PC-3 (cell line): ENCODE data around the gene GPA33. TPM values are rescaled to one million over a fixed set of nuclear protein-coding genes. Genes with fewer than 3 reads are reported as not detected.

Experiments
- ATAC-seq: fragments of 200-7000 bp; cut with Tn5 transposase; 2 replicates; pipeline ENCODE4 v1.9.1; 2020; ENCODE audit warnings: mild to moderate bottlenecking, moderate library complexity
- BruUV-seq: library from RNA; stranded (reverse); fragments of 400-500 nt; replicated peaks from 2 replicates; lab custom pipeline; 2021; lab: Mats Ljungman, UMichigan
- CTCF ChIA-PET: fragments of 300-600 bp; sonication (Branson Sonifier 250); formaldehyde crosslinking; loops from one replicate; lab custom pipeline; 2022; ENCODE audit warnings: antibody characterized with exemption; lab: Charles Lee
- POLR2A ChIA-PET: fragments of 300-600 bp; sonication (Branson Sonifier 250); formaldehyde crosslinking; loops from one replicate; lab custom pipeline; 2022; ENCODE audit warnings: antibody characterized with exemption; ENCODE audit not compliant: unreplicated experiment; lab: Charles Lee
- DNase-seq: peaks from one replicate; pipeline ENCODE4 v3.0.0-alpha.2; 2015
- H2AFZ ChIP-seq: fragments of 300-600 bp; sonication (generic); 2 replicates; pipeline ENCODE4 v1.6.0; 2016; ENCODE audit warnings: antibody characterized with exemption, low read length
- H3F3A ChIP-seq: fragments of 300-600 bp; sonication (generic); one replicate; pipeline ENCODE4 v1.6.0; 2017; ENCODE audit warnings: antibody characterized with exemption, low read length, control low read depth, mild to moderate bottlenecking; ENCODE audit not compliant: unreplicated experiment
- H3K27ac ChIP-seq: fragments of 300-600 bp; sonication (generic); 2 replicates; pipeline ENCODE4 v1.5.1; 2016; ENCODE audit warnings: mild to moderate bottlenecking, low read length
- H3K27me3 ChIP-seq: fragments of 300-600 bp; sonication (generic); 2 replicates; pipeline ENCODE4 v1.6.1; 2016; ENCODE audit warnings: low read length, mixed read lengths
- H3K36me3 ChIP-seq: fragments of 300-600 bp; sonication (generic); 2 replicates; pipeline ENCODE4 v1.6.1; 2016; ENCODE audit warnings: low read depth, mixed run types, low read length, mixed read lengths
- H3K4me1 ChIP-seq: fragments of 300-600 bp; sonication (generic); 2 replicates; pipeline ENCODE4 v1.5.1; 2016; ENCODE audit warnings: low read length; ENCODE audit not compliant: insufficient read depth
- H3K4me2 ChIP-seq: fragments of 300-600 bp; sonication (generic); 2 replicates; pipeline ENCODE4 v1.6.0; 2016; ENCODE audit warnings: low read length
- H3K4me3 ChIP-seq: fragments of 300-600 bp; sonication (generic); 2 replicates; pipeline ENCODE4 v1.5.1; 2016; ENCODE audit warnings: mild to moderate bottlenecking, low read length, mixed read lengths
- H3K79me2 ChIP-seq: fragments of 300-600 bp; sonication (generic); 2 replicates; pipeline ENCODE4 v1.6.1; 2017; ENCODE audit warnings: low read length, mixed read lengths
- H3K9ac ChIP-seq: fragments of 300-600 bp; sonication (generic); 2 replicates; pipeline ENCODE4 v1.6.0; 2016; ENCODE audit warnings: mild to moderate bottlenecking, low read length
- H3K9me2 ChIP-seq: fragments of 300-600 bp; sonication (generic); replicated peaks from 2 replicates; pipeline ENCODE4 v1.6.1; 2016; ENCODE audit warnings: mixed run types, low read length, mixed read lengths
- H3K9me3 ChIP-seq: fragments of 300-600 bp; sonication (generic); 2 replicates; pipeline ENCODE4 v1.6.1; 2016; ENCODE audit warnings: low read length, mixed read lengths
- H4K20me1 ChIP-seq: fragments of 300-600 bp; sonication (generic); 2 replicates; pipeline ENCODE4 v1.6.1; 2016; ENCODE audit warnings: low read length, mixed read lengths
- EZH2 ChIP-seq: fragments of 300-600 bp; sonication (generic); IDR thresholded peaks from one replicate; pipeline ENCODE4 v1.6.1; 2017; ENCODE audit warnings: antibody characterized with exemption, mild to moderate bottlenecking, low read length; ENCODE audit not compliant: unreplicated experiment
- EZH2phosphoT487 ChIP-seq: fragments of 300-600 bp; sonication (generic); IDR thresholded peaks from 2 replicates; pipeline ENCODE4 v1.6.1; 2018; ENCODE audit warnings: mild to moderate bottlenecking, antibody characterized with exemption, low read length, borderline replicate concordance
- intact Hi-C: fragments of 100-400 bp; cut with micrococcal nuclease; formaldehyde crosslinking; loops from 2 replicates; pipeline ENCODE4 v1.9.0; 2023
- total RNA-seq: library from RNA; depleted of rRNA; stranded (reverse); fragments of >200 nt; gene quantifications from 2 replicates; pipeline ENCODE4 v1.2.3, GENCODE V29; 2014
- TF ChIP-seq, protein P1 (sequence below): fragments of 300-600 bp; sonication (generic); conservative IDR thresholded peaks from 2 replicates; pipeline ENCODE4 v1.5.1; 2017; ENCODE audit warnings: antibody characterized with exemption, low read depth, mild to moderate bottlenecking, low read length

The GPA33 gene
- total RNA-seq, 1 experiment from 2014 or later, result 0.04 TPM

GRCh38 chr1:167064621-167065020 is 25.6 kb downstream of the GPA33 start:
- intact Hi-C loops, result loop anchor here (5.0 kb wide), 3 partner anchors 43 to 468 kb away; no protein-coding TSS in a partner anchor
- no peak overlapping the region for H3K4me3 ChIP-seq
- H3F3A ChIP-seq, result no peaks in the 10 kb centered on the region
- no peaks in the 10 kb centered on the region for H3K9me3 ChIP-seq
- ChIA-PET CTCF (interaction anchor here (0.6 to 0.7 kb wide), 2 partner anchors 188 to 352 kb away, joined by 3 to 4 read pairs; partner anchors contain the start of gene TADA1), POLR2A (no interaction called here)
- TF ChIP-seq, protein P1, sequence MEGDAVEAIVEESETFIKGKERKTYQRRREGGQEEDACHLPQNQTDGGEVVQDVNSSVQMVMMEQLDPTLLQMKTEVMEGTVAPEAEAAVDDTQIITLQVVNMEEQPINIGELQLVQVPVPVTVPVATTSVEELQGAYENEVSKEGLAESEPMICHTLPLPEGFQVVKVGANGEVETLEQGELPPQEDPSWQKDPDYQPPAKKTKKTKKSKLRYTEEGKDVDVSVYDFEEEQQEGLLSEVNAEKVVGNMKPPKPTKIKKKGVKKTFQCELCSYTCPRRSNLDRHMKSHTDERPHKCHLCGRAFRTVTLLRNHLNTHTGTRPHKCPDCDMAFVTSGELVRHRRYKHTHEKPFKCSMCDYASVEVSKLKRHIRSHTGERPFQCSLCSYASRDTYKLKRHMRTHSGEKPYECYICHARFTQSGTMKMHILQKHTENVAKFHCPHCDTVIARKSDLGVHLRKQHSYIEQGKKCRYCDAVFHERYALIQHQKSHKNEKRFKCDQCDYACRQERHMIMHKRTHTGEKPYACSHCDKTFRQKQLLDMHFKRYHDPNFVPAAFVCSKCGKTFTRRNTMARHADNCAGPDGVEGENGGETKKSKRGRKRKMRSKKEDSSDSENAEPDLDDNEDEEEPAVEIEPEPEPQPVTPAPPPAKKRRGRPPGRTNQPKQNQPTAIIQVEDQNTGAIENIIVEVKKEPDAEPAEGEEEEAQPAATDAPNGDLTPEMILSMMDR, result no peak
- TF ChIP-seq EZH2phosphoT487 (no peak), EZH2 (no peak)
- no peaks in the 10 kb centered on the region for H4K20me1 ChIP-seq
- no peak overlapping the region for H3K27ac ChIP-seq
- no peak for ATAC-seq
- no peak overlapping the region for H2AFZ ChIP-seq
- no peaks in the 10 kb centered on the region for H3K79me2 ChIP-seq
- no peaks in the 10 kb centered on the region for H3K9me2 ChIP-seq
- H3K4me2 ChIP-seq, result no peak overlapping the region
- no peaks in the 10 kb centered on the region for H3K27me3 ChIP-seq
- H3K9ac ChIP-seq, result no peak overlapping the region
- no peak for DNase-seq
- no peaks in the 10 kb centered on the region for H3K36me3 ChIP-seq
- no TSS peak for BruUV-seq
- H3K4me1 ChIP-seq, result 0 out of 2 replicates have a peak, but pooled peaks cover 2% of the 10 kb centered on the region

GRCh38 chr1:167061073-167061464 is 29.1 kb downstream of the GPA33 start:
- Histone ChIP-seq H3K4me2 (no peak overlapping the region), H3K27ac (no peak overlapping the region), H3K9ac (no peak overlapping the region), H2AFZ (no peak overlapping the region), H4K20me1 (no peaks in the 10 kb centered on the region), H3K4me3 (no peak overlapping the region), H3F3A (no peaks in the 10 kb centered on the region), H3K27me3 (no peaks in the 10 kb centered on the region), H3K9me2 (no peaks in the 10 kb centered on the region), H3K36me3 (no peaks in the 10 kb centered on the region), H3K9me3 (no peaks in the 10 kb centered on the region), H3K4me1 (peaks cover 14% of the 10 kb centered on the region), H3K79me2 (no peaks in the 10 kb centered on the region)
- CTCF ChIA-PET, result interaction anchor here (0.9 to 1.5 kb wide), 2 partner anchors 151 to 159 kb away, joined by 8 to 15 read pairs; partner anchors contain the start of gene POU2F1
- intact Hi-C loops, result no loop called here
- DNase-seq (no peak), ATAC-seq (no peak)
- TF ChIP-seq, protein P1, result no peak
- TF ChIP-seq EZH2phosphoT487 (no peak), EZH2 (no peak)
- BruUV-seq, result no TSS peak
- POLR2A ChIA-PET, result no interaction called here
